ENCODE results near the gene IL12B. TPM values are rescaled to one million over a fixed set of nuclear protein-coding genes. Genes with fewer than 3 reads are reported as not detected.
A peak's percentile ranks its signal among the peaks of the same experiment; 100 is the strongest.
"Not testable (repeated sequence)": the region's sequence is repeated elsewhere in the genome, so short reads cannot be mapped to it uniquely, and the experiment has no call there.

IL12B gene
- total and polyA plus RNA-seq, 9 donors = 0.04 to 0.09 TPM; not detected in 7

DNA sequence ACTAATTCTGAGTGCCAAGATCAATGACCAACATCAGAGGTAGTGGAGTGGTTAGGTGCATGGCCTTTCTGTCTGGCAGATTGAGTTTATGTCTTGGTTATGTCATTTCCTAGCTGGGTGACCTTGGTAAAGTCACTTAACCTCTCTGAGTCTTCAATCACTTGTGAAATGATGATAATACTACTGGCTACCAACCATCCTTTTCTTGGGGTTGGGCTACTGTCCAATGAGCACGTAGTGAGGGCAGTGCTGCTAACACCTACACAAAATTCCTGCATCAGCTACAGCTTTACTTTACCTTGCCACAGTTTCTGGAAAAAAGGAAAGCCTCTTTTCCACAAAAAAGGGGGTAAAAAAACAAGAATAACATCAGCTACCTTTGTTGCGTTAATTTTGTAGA lies 12.4 kb downstream of the IL12B start:
- H3K9me3 ChIP-seq (replicated peaks; ENCODE audit: control insufficient read depth, low read depth, low read length) = no peaks in the 10 kb centered on the region
- H3K4me1 ChIP-seq (ENCODE audit: control insufficient read depth, insufficient read depth, low read length) = no peaks in the 10 kb centered on the region
- DNase-seq = no peak
- no CpG with 5 or more reads among the region's 2 CpGs for WGBS (ENCODE audit: insufficient coverage)
- H3K27ac ChIP-seq (ENCODE audit: low read length) = no peak overlapping the region
- no peak overlapping the region for H3K4me3 ChIP-seq (ENCODE audit: low read length)
- H3K36me3 ChIP-seq (ENCODE audit: control insufficient read depth, insufficient read depth, low read length) = no peaks in the 10 kb centered on the region
- H3K27me3 ChIP-seq (ENCODE audit: control insufficient read depth, insufficient read depth, low read length) = peaks cover 2% of the 10 kb centered on the region

DNA sequence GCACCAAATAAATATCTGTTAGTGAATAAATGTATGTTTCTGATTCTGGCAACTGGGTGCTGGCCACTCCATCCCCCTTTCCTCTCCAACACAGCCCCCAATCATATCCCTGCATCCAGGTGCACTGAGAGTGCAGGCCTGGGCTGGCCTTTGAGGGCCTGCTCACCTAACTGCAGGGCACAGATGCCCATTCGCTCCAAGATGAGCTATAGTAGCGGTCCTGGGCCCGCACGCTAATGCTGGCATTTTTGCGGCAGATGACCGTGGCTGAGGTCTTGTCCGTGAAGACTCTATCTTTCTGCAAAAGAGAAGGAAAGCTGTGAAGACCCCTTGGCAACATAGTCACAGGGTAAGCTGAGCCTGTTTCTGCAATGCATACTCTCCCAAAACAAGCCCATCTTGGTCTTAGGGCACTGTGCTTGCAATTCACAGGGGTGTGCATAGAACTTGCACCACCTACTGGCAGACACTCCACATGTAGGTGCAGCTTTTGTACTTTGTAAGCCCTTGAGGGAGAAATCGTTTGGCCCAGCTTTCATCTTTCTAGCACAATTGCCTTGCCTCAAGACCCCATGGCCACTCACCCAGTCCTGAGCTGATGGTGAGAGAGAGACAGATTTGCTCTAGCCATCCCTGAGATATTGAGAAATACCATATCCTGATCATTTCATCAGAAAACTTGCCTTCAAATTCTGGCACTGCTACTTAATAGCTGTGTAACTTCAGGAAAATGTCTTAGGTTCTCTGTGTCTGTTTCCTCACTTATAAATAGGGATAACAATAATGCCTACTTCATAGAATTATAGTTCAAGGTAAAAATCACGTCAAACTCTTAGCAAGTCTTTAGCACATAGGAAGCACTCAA lies 13.5 kb downstream of the IL12B start:
- whole genome bisulfite sequencing (ENCODE audit: insufficient coverage) = 86% methylated on average over 7 of the region's 9 CpGs

DNA sequence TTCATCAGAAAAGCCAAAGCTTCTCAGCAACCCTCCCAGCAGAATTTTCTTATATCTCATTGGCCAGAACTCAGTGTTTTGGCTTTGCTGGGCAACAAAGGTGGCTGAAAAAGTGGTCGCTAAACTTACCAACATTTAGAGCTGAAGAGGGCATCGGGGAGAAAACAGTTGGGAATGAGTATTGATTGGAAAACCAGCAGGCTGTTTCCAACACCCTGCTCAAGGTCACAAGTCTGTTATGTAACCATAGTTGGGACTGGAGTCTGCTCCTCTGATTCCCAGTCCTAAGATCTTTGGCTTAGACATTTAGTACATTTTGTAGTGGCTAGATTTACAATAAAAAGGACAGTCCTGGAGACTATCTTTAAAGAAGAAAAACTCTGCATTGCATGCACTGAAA lies 17.1 kb downstream of the IL12B start:
- Histone ChIP-seq H3K4me1 (ENCODE audit: control insufficient read depth, insufficient read depth, low read length) (no peaks in the 10 kb centered on the region), H3K4me3 (ENCODE audit: low read length) (no peak overlapping the region), H3K27ac (ENCODE audit: low read length) (no peak overlapping the region), H3K36me3 (ENCODE audit: control insufficient read depth, insufficient read depth, low read length) (no peaks in the 10 kb centered on the region), H3K27me3 (ENCODE audit: control insufficient read depth, insufficient read depth, low read length) (peaks cover 32% of the 10 kb centered on the region), H3K9me3 (replicated peaks; ENCODE audit: control insufficient read depth, low read depth, low read length) (no peaks in the 10 kb centered on the region)
- 80% methylated on average over 1 of the region's 2 CpGs for WGBS (ENCODE audit: insufficient coverage)
- DNase-seq = no peak

More for the DNA sequence above, 13.5 kb downstream of the IL12B start:
- Histone ChIP-seq H3K4me1 (ENCODE audit: control insufficient read depth, insufficient read depth, low read length) (no peaks in the 10 kb centered on the region), H3K27ac (ENCODE audit: low read length) (no peak overlapping the region), H3K36me3 (ENCODE audit: control insufficient read depth, insufficient read depth, low read length) (no peaks in the 10 kb centered on the region), H3K9me3 (replicated peaks; ENCODE audit: control insufficient read depth, low read depth, low read length) (no peaks in the 10 kb centered on the region), H3K4me3 (ENCODE audit: low read length) (no peak overlapping the region), H3K27me3 (ENCODE audit: control insufficient read depth, insufficient read depth, low read length) (peaks cover 8% of the 10 kb centered on the region)
- DNase-seq = peak; percentile 32

DNA sequence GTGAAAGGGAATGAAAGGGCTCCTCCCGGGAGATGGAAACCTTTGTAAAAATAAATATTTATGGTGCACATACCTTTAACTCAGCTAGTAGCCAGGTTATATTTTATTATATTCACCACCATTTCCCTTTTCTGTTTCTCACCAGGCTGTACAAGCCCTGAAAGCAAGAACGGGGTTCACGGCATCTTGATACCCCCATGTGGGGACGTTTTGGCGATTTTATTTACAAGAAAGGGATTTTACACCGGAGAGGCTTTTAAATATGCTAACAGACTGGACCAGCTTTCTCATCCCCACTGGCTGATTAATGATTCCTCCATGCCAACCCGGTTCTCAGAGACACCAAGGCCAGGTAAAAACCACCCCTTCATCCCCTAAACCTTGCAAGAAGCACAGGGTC lies 19.2 kb downstream of the IL12B start:
- Histone ChIP-seq H3K27ac (ENCODE audit: low read length) (no peak overlapping the region), H3K9me3 (replicated peaks; ENCODE audit: control insufficient read depth, low read depth, low read length) (no peaks in the 10 kb centered on the region), H3K36me3 (ENCODE audit: control insufficient read depth, insufficient read depth, low read length) (no peaks in the 10 kb centered on the region), H3K4me1 (ENCODE audit: control insufficient read depth, insufficient read depth, low read length) (no peaks in the 10 kb centered on the region), H3K27me3 (ENCODE audit: control insufficient read depth, insufficient read depth, low read length) (peaks cover 38% of the 10 kb centered on the region), H3K4me3 (ENCODE audit: low read length) (no peak overlapping the region)
- no peak for DNase-seq
- whole genome bisulfite sequencing (ENCODE audit: insufficient coverage) = 55% methylated on average over 3 of the region's 7 CpGs

DNA sequence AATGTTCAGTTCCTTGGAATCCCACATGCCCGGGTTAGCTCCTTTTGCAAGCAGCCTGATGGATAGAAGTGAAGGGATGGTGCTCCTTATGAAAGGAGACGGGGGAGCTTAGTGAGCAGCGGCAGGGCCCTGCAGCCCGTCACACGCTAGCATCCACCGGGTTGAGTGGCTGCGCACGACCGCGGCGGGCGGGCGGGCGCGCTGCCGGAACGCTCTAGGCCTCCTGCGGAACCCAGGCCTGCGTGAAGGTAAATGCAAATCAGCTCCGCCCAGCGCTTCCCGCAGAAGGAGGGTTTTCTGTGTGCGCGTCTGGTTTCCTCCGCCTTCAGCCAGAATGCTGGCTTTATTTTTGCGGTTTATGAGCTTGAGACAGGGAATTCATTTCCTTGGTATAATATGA lies 19.8 kb downstream of the IL12B start:
- 2% methylated on average over 23 of the region's 26 CpGs for WGBS (ENCODE audit: insufficient coverage)
- H3K4me1 ChIP-seq (ENCODE audit: control insufficient read depth, insufficient read depth, low read length) = no peaks in the 10 kb centered on the region
- peaks cover 38% of the 10 kb centered on the region for H3K27me3 ChIP-seq (ENCODE audit: control insufficient read depth, insufficient read depth, low read length)
- H3K27ac ChIP-seq (ENCODE audit: low read length) = no peak overlapping the region
- H3K36me3 ChIP-seq (ENCODE audit: control insufficient read depth, insufficient read depth, low read length) = no peaks in the 10 kb centered on the region
- H3K4me3 ChIP-seq (ENCODE audit: low read length) = no peak overlapping the region
- H3K9me3 ChIP-seq (replicated peaks; ENCODE audit: control insufficient read depth, low read depth, low read length) = no peaks in the 10 kb centered on the region
- no peak for DNase-seq

DNA sequence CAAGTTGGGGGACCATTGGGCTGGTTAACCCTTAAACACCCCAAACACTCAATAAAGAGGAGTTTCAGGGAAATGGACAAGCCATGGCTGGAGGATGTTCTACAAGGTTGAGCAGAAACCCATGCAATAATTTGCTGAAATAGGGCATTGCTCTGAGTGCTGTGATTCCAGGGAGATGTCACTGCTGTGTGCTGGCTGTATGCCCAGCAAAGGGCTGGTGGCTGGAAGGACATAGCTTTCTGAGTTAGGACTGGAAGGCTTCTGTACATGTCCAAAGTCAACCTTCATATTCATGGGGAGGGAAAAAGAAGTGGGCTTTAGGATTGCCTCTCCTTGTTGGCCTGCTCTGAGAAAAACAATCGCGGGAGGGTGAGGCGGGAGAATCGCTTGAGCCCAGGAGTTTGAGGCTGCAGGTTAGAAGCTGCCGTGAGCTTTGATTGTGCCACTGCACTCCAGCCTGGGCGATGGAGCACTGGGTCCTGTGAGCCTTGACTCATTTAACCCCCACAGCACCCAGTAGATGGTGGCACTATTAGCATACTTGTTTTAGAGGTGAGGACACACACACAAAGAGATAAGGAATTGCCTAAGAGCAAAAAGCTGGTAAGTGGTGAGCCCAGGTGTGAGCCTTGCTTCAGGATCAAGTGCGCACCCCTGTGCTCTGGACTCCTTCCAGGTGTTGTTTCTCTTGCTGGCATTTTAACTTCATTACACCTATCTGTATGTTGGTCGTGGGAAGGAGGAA lies 20.4 kb downstream of the IL12B start:
- 72% methylated on average over 5 of the region's 8 CpGs for WGBS (ENCODE audit: insufficient coverage)
- no peak for DNase-seq
- H3K9me3 ChIP-seq (replicated peaks; ENCODE audit: control insufficient read depth, low read depth, low read length) = no peaks in the 10 kb centered on the region
- no peak overlapping the region for H3K27ac ChIP-seq (ENCODE audit: low read length)
- no peak overlapping the region for H3K4me3 ChIP-seq (ENCODE audit: low read length)
- no peaks in the 10 kb centered on the region for H3K4me1 ChIP-seq (ENCODE audit: control insufficient read depth, insufficient read depth, low read length)
- peaks cover 41% of the 10 kb centered on the region for H3K27me3 ChIP-seq (ENCODE audit: control insufficient read depth, insufficient read depth, low read length)
- H3K36me3 ChIP-seq (ENCODE audit: control insufficient read depth, insufficient read depth, low read length) = no peaks in the 10 kb centered on the region

DNA sequence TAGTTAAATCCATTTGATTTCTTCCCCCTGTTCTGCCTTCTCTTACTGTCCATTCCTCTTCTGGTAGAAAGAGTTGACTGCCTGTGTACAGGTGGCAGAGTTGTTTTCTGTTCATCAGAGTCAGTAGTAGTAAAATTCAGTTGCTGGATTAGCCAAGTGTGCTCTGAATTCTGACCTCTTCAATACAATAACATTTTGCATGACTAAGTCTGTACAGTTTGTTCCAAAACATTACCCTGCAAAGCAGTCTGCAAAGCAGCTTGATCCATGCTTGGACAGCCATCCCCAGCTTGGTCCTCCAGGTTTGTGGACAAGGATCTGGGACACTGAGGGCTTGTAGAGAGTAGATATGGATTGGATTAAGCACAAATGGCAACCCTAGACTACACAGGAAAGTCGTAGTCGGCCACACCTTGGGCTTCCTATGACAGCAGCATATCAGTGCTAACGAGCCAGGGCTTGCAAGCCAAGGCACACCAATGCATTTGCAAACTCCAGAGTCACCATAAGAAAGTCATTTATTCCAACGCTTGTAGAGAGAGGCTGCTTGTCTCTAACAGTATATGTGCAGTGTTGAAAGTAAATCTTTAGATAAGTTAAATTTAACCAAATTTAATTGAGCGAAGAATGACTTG lies 25.2 kb downstream of the IL12B start:
- no peaks in the 10 kb centered on the region for H3K4me1 ChIP-seq (ENCODE audit: control insufficient read depth, insufficient read depth, low read length)
- H3K9me3 ChIP-seq (replicated peaks; ENCODE audit: control insufficient read depth, low read depth, low read length) = peaks cover 7% of the 10 kb centered on the region
- no peak overlapping the region for H3K4me3 ChIP-seq (ENCODE audit: low read length)
- peaks cover 20% of the 10 kb centered on the region for H3K27me3 ChIP-seq (ENCODE audit: control insufficient read depth, insufficient read depth, low read length)
- H3K27ac ChIP-seq (ENCODE audit: low read length) = no peak overlapping the region
- no peak for DNase-seq
- no peaks in the 10 kb centered on the region for H3K36me3 ChIP-seq (ENCODE audit: control insufficient read depth, insufficient read depth, low read length)
- WGBS (ENCODE audit: insufficient coverage) = no CpG with 5 or more reads among the region's 5 CpGs

DNA sequence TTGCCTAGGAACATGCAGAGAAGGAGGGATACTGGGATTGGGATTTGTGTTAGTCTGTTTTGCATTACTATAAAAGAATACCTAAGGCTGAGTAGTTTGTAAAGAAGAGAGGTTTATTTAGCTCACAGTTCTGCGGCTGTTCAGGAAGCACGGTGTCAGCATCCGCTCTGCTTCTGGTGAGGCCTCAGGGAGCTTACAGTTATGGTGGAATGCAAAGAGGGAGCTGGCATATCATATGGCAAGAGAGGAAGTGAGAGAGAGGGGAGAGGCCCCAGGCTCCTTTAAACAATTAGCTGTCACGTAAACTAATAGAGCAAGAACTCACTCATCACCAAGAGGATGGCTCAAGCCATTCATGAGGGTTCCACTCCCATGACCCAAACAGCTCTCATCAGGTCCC lies 27.0 kb downstream of the IL12B start:
- Histone ChIP-seq H3K36me3 (ENCODE audit: control insufficient read depth, insufficient read depth, low read length) (no peaks in the 10 kb centered on the region), H3K4me1 (ENCODE audit: control insufficient read depth, insufficient read depth, low read length) (no peaks in the 10 kb centered on the region), H3K27me3 (ENCODE audit: control insufficient read depth, insufficient read depth, low read length) (peaks cover 9% of the 10 kb centered on the region), H3K27ac (ENCODE audit: low read length) (no peak overlapping the region), H3K9me3 (replicated peaks; ENCODE audit: control insufficient read depth, low read depth, low read length) (peaks cover 9% of the 10 kb centered on the region), H3K4me3 (ENCODE audit: low read length) (no peak overlapping the region)
- WGBS (ENCODE audit: insufficient coverage) = 92% methylated on average over 3 of the region's 4 CpGs
- no peak for DNase-seq

DNA sequence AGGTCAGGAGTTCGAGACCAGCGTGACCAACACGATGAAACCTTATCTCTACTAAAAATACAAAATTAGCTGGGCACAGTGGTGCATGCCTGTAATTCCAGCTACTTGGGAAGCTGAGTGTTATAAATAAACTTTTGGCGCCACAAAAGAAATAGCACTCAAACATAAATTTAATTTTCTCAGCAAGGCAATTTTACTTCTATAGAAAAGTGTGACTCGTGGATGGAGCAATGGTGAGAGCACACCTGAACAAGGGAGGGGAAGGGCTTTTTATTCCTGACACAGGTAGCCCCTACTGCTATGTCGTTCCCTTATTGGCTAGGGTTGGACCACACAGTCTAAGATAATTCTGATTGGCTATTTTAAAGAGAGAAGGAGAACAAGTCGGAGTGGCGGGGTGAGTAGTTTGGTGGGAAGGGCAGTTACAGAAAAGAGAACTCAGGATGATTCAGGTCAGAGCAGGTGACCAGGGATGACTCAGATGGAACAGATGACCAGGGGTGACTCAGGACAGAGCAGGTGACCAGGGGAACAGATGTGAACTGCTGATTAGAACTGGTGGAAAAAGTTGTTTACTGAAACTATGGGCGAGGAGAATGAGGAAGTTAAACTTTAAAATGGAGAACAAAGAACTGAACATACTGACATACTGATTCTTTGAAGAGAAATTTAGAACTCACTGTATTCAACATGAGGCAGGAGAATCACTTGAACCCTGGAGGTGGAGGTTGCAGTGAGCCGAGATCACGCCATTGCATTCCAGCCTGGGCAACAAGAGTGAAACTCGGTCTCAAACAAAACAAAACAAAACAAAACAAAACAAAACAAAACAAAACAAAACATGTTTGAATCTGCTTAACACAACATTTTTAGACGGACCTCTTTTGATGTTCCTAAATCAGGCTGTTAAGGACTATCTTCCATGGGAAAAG lies 28.1 kb downstream of the IL12B start:
- 72% methylated on average over 2 of the region's 13 CpGs for WGBS (ENCODE audit: insufficient coverage)

More for the DNA sequence above, 28.1 kb downstream of the IL12B start:
- H3K9me3 ChIP-seq (replicated peaks; ENCODE audit: control insufficient read depth, low read depth, low read length); H3K4me3 ChIP-seq (ENCODE audit: low read length); DNase-seq; H3K27ac ChIP-seq (ENCODE audit: low read length); H3K4me1 ChIP-seq (ENCODE audit: control insufficient read depth, insufficient read depth, low read length); H3K36me3 ChIP-seq (ENCODE audit: control insufficient read depth, insufficient read depth, low read length); H3K27me3 ChIP-seq (ENCODE audit: control insufficient read depth, insufficient read depth, low read length): not testable (repeated sequence)
